Right lobe of liver (tissue), 4 donors: ENCODE data around the gene COLGALT1.
"Not testable (repeated sequence)": the region's sequence is repeated elsewhere in the genome, so short reads cannot be mapped to it uniquely, and the experiment has no call there.

ENCODE experiments used
- CTCF ChIP-seq, 4 donors: fragments of 200-600 bp in 3 of 4; fragments of 450-650 bp in 1 of 4; IDR thresholded peaks; one replicate each; pipeline versions ENCODE4 v1.5.1 to v1.8.0; 2016 to 2022; ENCODE audit warnings: antibody characterized with exemption in 4 of 4, mild to moderate bottlenecking in 2 of 4
- POLR2A ChIP-seq: fragments of 450-650 bp; IDR thresholded peaks from one replicate; pipeline ENCODE4 v1.6.1; 2017; ENCODE audit warnings: antibody characterized with exemption, mild to moderate bottlenecking
- donor health status: DM: no; HTN: no; CAD: no.
- donor health status: DM: no; HTN: no; CAD: no.
- donor health status: DM: no; HTN: yes; CAD: no.

- not testable (repeated sequence) for TF ChIP-seq CTCF (IDR thresholded peaks at IDR 0.05); POLR2A
These were observed 2.7 kb upstream of the COLGALT1 start for GRCh38 chr19:17552735-17553134.
